ENCODE data around the gene ZBTB47.

DNA sequence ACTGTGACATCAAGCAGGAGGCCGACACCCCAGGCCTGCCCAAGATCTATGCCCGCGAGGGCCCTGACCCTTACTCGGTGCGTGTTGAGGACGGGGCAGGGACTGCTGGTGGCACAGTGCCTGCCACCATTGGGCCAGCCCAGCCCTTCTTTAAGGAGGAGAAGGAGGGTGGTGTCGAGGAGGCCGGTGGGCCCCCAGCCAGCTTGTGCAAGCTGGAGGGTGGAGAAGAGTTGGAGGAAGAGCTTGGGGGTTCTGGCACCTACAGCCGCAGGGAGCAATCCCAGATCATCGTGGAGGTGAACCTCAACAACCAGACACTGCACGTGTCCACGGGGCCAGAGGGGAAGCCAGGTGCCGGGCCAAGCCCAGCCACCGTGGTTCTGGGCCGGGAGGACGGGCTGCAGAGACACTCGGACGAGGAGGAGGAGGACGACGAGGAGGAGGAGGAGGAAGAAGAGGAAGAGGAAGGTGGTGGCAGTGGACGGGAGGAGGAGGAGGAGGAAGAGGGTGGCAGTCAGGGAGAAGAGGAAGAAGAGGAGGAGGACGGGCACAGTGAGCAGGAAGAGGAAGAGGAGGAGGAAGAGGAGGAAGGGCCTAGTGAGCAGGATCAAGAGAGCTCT is 5.4 kb downstream of the ZBTB47 start:
- no peak for TF ChIP-seq EZH2 (IDR thresholded peaks at IDR 0.05; ENCODE audit: low read depth, unreplicated experiment)
- no peak for TF ChIP-seq POLR2AphosphoS5 (IDR thresholded peaks at IDR 0.05; ENCODE audit: low read depth)
- TF ChIP-seq, protein P1, sequence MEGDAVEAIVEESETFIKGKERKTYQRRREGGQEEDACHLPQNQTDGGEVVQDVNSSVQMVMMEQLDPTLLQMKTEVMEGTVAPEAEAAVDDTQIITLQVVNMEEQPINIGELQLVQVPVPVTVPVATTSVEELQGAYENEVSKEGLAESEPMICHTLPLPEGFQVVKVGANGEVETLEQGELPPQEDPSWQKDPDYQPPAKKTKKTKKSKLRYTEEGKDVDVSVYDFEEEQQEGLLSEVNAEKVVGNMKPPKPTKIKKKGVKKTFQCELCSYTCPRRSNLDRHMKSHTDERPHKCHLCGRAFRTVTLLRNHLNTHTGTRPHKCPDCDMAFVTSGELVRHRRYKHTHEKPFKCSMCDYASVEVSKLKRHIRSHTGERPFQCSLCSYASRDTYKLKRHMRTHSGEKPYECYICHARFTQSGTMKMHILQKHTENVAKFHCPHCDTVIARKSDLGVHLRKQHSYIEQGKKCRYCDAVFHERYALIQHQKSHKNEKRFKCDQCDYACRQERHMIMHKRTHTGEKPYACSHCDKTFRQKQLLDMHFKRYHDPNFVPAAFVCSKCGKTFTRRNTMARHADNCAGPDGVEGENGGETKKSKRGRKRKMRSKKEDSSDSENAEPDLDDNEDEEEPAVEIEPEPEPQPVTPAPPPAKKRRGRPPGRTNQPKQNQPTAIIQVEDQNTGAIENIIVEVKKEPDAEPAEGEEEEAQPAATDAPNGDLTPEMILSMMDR (conservative IDR thresholded peaks at IDR 0.05; ENCODE audit: low read depth in 2 of 2), result no peak
- TF ChIP-seq EZH2phosphoT487 (IDR thresholded peaks at IDR 0.05; ENCODE audit: unreplicated experiment), result no peak
- no peak for TF ChIP-seq CREB1 (CRISPR knock-in tag; IDR thresholded peaks at IDR 0.05; ENCODE audit: low read depth)
